Stomach smooth muscle (tissue), 2 donors: ENCODE data around the gene SOX5.

Experiments used
- H3K27ac ChIP-seq: one replicate; pipeline ENCODE4 v1.7.0; 2013; ENCODE audit warnings: mild to moderate bottlenecking, low read length, inconsistent platforms
- H3K27me3 ChIP-seq, 2 donors: one replicate each; pipeline ENCODE4 v1.7.0; 2013; ENCODE audit warnings: low read length in 2 of 2; ENCODE audit not compliant: insufficient read depth in 2 of 2, control insufficient read depth in 1 of 2
- H3K36me3 ChIP-seq, 2 donors: one replicate each; pipeline ENCODE4 v1.7.0; 2013; ENCODE audit warnings: low read length in 2 of 2; ENCODE audit not compliant: control insufficient read depth in 2 of 2, insufficient read depth in 2 of 2
- H3K4me1 ChIP-seq: one replicate; pipeline ENCODE4 v1.7.0; 2013; ENCODE audit warnings: low read length; ENCODE audit not compliant: control insufficient read depth, insufficient read depth
- H3K4me3 ChIP-seq, 2 donors: one replicate each; pipeline ENCODE4 v1.7.0; 2013; ENCODE audit warnings: low read length in 2 of 2
- H3K9ac ChIP-seq, 2 donors: one replicate each; pipeline ENCODE4 v1.7.0; 2013; ENCODE audit warnings: low read length in 2 of 2, mild to moderate bottlenecking in 1 of 2
- H3K9me3 ChIP-seq, 2 donors: one replicate each; pipeline ENCODE4 v1.7.0; 2013; ENCODE audit warnings: low read length in 2 of 2; ENCODE audit not compliant: control insufficient read depth in 2 of 2
- donor health status: healthy.
- donor health status: Pancreatic carcinoma.

SOX5 gene

DNA sequence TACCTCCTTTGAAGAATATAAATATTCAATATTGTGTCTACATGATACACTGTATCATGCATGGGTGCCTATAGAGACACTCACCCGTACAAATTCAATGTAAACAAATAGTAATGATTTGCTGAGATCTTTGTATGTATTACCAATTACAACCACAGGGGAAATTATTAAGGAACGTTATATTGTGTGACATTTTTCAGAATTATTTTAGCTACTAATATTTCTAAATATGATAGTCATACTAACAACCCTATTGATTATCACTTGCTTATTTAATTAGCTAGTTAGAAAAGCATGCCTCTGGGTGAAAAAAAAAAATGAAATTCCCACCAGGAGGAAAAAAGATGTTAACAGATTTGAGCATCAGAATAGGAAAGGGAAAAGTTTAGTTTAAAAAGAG, 2.1 kb downstream of the SOX5 start:
- H3K27me3 ChIP-seq: peaks cover 0 to 17% of the 10 kb centered on the region in 2 donors
- no peaks in the 10 kb centered on the region for H3K9me3 ChIP-seq
- no peaks in the 10 kb centered on the region for H3K36me3 ChIP-seq
- no peak overlapping the region for H3K4me3 ChIP-seq
- H3K27ac ChIP-seq: no peak overlapping the region
- H3K9ac ChIP-seq: no peak overlapping the region
- H3K4me1 ChIP-seq: no peaks in the 10 kb centered on the region

DNA sequence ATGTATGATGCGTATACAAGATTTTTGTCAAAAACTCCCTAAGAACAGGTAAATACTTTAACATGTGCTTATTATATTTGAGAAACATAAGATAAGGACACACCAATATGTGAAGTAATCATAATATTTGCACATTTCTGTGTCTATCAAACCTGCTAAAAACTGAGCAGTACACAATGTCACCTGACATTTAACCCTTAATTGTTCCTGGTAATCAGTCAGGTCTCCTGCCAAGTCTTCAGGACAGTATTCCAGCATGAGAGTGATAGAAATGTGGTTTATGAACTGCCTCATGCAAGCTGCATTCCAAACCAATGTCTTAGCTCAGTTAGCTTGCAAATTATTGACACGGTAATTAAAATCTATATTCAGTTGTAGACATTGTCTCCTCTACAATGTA, 4.2 kb downstream of the SOX5 start:
- no peaks in the 10 kb centered on the region for H3K36me3 ChIP-seq
- H3K9ac ChIP-seq: no peak overlapping the region
- no peaks in the 10 kb centered on the region for H3K9me3 ChIP-seq
- H3K4me3 ChIP-seq: no peak overlapping the region
- peaks cover 0 to 12% of the 10 kb centered on the region in 2 donors for H3K27me3 ChIP-seq
- no peaks in the 10 kb centered on the region for H3K4me1 ChIP-seq
- H3K27ac ChIP-seq: no peak overlapping the region

DNA sequence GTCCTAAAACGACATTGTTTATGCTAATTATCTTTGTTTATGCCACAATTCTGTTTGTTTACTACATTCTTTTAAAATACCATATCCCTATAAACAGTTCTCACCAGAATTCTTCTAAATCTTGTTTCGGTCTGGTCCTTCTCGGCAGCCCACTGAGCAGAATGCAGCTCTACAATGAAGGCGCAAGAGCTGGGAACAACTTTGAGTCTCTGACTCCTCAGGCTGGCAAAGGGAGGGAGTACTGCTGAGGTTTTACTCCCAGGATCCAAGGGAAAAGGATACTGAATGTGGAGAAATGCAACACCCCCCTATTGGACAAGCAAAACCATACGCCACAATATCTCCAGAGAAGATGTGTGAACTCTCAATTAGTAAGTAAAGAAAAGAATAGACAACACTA, 5.4 kb downstream of the SOX5 start:
- Histone ChIP-seq H3K36me3 (no peaks in the 10 kb centered on the region), H3K4me1 (no peaks in the 10 kb centered on the region), H3K27ac (no peak overlapping the region), H3K27me3 (peaks cover 0 to 7% of the 10 kb centered on the region in 2 donors), H3K9ac (no peak overlapping the region), H3K4me3 (no peak overlapping the region), H3K9me3 (no peaks in the 10 kb centered on the region)

DNA sequence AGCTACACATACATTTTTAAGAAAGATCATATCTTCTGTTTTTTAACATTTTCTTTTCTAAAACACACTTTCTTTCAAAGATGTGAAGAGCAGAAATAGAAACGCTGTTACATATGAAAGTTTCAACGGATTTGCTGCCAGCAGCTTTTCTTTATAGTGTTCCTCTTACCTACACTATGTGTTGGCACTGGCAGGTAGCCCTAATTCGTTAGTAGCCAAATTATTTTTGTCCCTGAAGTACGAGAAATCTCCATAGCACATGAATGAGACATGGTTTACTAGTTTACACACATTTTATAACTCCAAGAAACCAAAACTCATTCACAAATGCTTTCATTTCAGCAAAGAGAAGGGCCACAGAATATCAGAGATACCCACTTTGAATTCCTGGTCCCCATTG, 6.6 kb downstream of the SOX5 start:
- H3K27me3 ChIP-seq: peaks cover 0 to 3% of the 10 kb centered on the region in 2 donors
- no peaks in the 10 kb centered on the region for H3K36me3 ChIP-seq
- H3K27ac ChIP-seq: no peak overlapping the region
- no peaks in the 10 kb centered on the region for H3K9me3 ChIP-seq
- no peaks in the 10 kb centered on the region for H3K4me1 ChIP-seq
- no peak overlapping the region for H3K4me3 ChIP-seq
- H3K9ac ChIP-seq: no peak overlapping the region

DNA sequence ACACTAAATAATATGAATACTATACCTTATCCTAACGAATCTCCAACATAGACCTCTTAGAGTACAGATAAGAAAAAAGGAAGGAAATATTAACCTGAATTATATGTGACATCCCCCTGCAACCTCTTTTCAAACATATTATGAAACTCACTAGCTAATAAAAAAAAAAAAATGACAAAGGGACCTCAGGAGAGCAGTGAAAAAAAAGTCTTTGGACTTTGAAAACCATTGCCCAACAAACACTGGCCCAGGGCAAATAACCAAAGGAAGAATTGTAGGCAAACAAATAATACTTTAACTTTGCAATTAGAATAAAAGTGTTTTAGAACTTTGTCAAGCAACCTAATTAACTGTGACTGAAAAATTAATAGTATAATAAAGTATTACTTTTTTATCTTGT, 7.7 kb downstream of the SOX5 start:
- Histone ChIP-seq H3K9me3 (no peaks in the 10 kb centered on the region), H3K27ac (no peak overlapping the region), H3K4me3 (no peak overlapping the region)

DNA sequence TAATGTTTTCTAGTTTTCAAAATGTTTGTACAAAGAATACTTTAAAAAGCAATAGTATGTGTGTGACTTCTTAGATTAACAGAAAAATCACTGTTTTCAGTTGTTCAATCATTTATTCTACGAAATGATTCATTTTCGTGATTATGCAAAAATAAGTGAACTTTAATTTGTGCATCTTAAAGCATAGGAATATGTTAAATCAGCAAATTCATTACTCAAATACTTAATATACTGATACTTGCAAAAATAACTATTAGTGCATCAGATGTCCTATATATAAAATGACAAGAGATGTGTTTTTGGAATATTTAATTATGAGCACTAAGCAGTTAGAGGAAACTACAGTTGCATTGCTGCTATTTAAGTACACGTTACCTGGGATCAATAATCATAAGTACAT, 11.0 kb downstream of the SOX5 start:
- no peak overlapping the region for H3K27ac ChIP-seq
- no peaks in the 10 kb centered on the region for H3K27me3 ChIP-seq
- H3K36me3 ChIP-seq: no peaks in the 10 kb centered on the region
- H3K4me3 ChIP-seq: no peak overlapping the region
- H3K9me3 ChIP-seq: no peaks in the 10 kb centered on the region
- H3K9ac ChIP-seq: no peak overlapping the region
- no peaks in the 10 kb centered on the region for H3K4me1 ChIP-seq

More for the DNA sequence above, 7.7 kb downstream of the SOX5 start:
- Histone ChIP-seq H3K4me1 (no peaks in the 10 kb centered on the region), H3K27me3 (no peaks in the 10 kb centered on the region), H3K9ac (no peak overlapping the region), H3K36me3 (no peaks in the 10 kb centered on the region)

DNA sequence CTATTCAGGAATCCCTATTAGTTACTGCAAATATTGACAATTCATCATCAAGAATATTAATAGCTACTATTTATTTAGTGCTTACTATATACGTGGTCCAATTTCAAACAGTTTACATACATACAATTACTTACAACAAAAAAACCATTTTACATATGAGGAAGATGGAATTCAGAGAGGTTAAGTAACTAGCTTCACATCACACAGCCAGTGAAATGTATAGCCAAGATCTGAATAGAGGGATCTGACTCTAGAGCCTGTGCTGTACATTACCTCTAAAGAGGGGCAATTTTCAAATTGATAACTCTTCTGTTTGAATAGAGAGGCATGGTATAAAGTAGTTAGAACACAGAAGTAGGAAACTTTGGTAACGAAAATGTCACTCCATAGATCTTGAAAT, 18.3 kb downstream of the SOX5 start:
- Histone ChIP-seq H3K27ac (no peak overlapping the region), H3K4me3 (no peak overlapping the region), H3K36me3 (no peaks in the 10 kb centered on the region), H3K9ac (no peak overlapping the region), H3K4me1 (no peaks in the 10 kb centered on the region), H3K9me3 (no peaks in the 10 kb centered on the region), H3K27me3 (no peaks in the 10 kb centered on the region)

DNA sequence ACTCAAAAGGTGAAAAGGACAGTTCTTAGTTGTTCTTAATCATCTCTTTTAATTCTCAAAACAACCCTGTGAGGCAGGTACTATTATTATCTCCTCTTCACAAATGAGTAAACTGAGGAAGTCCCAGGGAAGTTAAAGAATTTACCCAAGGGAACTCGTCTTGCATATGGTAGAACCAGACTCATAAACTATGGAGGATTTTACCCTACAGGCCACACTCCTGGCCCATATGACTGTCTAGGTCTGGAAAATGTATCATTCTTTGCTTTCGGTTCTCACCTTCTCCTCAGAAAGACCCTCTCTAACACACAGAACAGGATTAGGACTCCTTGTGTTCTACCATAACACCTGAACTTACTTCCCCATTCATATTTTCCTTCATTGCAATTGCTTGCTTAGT, 18.9 kb downstream of the SOX5 start:
- H3K9me3 ChIP-seq: no peaks in the 10 kb centered on the region
- H3K9ac ChIP-seq: no peak overlapping the region
- no peak overlapping the region for H3K4me3 ChIP-seq
- no peaks in the 10 kb centered on the region for H3K4me1 ChIP-seq
- H3K27ac ChIP-seq: no peak overlapping the region
- H3K36me3 ChIP-seq: no peaks in the 10 kb centered on the region
- no peaks in the 10 kb centered on the region for H3K27me3 ChIP-seq

DNA sequence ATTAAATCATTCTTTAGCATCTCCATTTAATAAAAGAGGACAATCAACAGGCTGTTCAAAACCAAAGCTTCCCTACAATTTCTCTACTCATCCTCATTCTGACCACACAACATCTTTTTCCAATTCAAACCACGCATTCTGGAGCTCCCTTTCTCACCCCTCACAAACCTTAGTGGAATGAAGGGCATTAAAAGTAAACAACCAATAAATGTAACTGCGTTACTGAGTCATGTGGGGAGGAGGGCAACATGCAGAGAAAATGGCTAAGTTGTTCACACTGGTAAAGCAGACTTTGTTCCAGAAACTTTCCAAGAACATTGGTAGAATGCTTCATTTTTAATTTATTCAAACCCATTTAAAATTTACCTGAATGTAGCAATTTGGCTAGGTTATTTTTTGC, 19.6 kb downstream of the SOX5 start:
- no peaks in the 10 kb centered on the region for H3K9me3 ChIP-seq
- no peak overlapping the region for H3K4me3 ChIP-seq
- H3K36me3 ChIP-seq: no peaks in the 10 kb centered on the region
- no peaks in the 10 kb centered on the region for H3K27me3 ChIP-seq
- no peak overlapping the region for H3K27ac ChIP-seq
- no peaks in the 10 kb centered on the region for H3K4me1 ChIP-seq
- H3K9ac ChIP-seq: no peak overlapping the region

DNA sequence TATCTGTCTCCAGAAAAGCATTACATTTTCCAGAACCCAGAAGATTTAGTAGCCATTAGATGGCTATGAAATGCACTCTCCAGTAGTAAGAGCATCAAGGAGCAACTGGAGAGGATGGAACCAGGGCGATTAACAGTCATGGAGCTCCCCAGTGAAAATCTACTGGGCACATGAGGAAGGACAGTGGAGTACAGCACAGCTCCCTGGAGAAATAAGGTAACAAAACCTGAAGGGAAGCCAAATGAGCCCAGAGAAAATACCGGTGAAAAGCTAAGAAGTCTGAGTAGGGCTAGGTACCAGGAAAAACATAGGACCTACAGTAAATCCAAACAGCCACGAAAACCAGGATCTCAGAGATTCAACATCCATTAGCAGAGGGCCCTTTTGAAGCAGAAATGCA, 21.6 kb downstream of the SOX5 start:
- H3K9me3 ChIP-seq: no peaks in the 10 kb centered on the region
- H3K4me3 ChIP-seq: no peak overlapping the region
- H3K27me3 ChIP-seq: no peaks in the 10 kb centered on the region
- no peaks in the 10 kb centered on the region for H3K36me3 ChIP-seq
- no peak overlapping the region for H3K9ac ChIP-seq
- H3K27ac ChIP-seq: no peak overlapping the region
- H3K4me1 ChIP-seq: no peaks in the 10 kb centered on the region

DNA sequence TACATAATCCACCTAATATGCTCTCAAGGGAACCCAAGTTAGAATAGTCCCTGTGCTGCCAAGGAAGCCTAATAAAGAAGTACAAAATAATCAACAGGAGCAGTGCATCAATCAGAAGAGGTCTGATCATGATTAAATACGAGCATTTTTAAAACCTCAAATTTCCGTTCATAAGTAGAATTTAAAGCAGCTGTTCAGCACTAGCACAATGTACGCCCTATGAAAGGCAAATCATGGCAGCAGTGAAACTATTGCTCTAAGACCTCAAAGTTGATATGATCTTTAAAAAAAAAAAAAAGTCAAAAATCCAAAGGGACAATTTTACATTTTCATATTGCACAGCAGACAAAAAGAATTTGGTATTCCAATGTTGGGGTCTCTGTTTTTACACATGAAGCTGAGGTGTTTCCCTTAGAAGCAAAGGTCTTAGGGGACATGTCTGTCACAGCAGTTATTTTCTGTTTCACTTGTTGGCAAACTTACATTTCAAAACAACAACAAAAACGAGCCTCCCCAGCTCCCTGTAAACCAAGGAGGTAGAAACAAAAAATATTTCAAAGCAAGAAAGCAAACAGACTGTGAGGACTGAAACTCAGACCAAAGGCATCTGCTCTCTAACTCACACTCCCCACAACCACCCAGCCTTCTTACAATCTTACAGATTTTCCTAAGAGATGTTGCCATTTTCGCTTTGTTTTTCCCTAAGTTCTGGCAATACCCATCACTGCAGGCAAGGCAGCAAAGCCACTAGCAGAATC, 28.2 kb downstream of the SOX5 start:
- Histone ChIP-seq H3K27me3 (no peaks in the 10 kb centered on the region), H3K9me3 (no peaks in the 10 kb centered on the region), H3K9ac (no peak overlapping the region), H3K4me3 (no peak overlapping the region), H3K27ac (no peak overlapping the region), H3K4me1 (no peaks in the 10 kb centered on the region), H3K36me3 (no peaks in the 10 kb centered on the region)
